ENCODE data around the gene OLR1. TPM values are rescaled to one million over a fixed set of nuclear protein-coding genes. Genes with fewer than 3 reads are reported as not detected.

The OLR1 gene
- total and polyA plus RNA-seq, 2 of the 4 experiments (the other 2 are of a cell fraction), result 3.2 to 4.1 TPM

GRCh38 chr12:10131111-10131690 is 40.7 kb downstream of the OLR1 start:
- no peaks in the 10 kb centered on the region for H3K9me3 ChIP-seq (ENCODE audit: control insufficient read depth, insufficient read depth, low read length)
- in situ Hi-C loops (cut with MboI; ENCODE audit: low sequenced_read_pairs), result no loop called here

More at GRCh38 chr12:10131111-10131690, 40.7 kb downstream of the OLR1 start:
- dilution Hi-C loops (cut with HindIII; ENCODE audit: low sequenced_read_pairs, unreplicated experiment) (no loop called here), intact Hi-C loops (cut with micrococcal nuclease) (loop anchor here (2.0 kb wide), 1 partner anchor 18 kb away; no protein-coding TSS in a partner anchor)
- no peak overlapping the region for H4K91ac ChIP-seq (ENCODE audit: insufficient read depth, low read depth, low read length)
- H3K4me2 ChIP-seq (ENCODE audit: low read depth, low read length), result no peak overlapping the region
- TF ChIP-seq NFE2L2 (IDR thresholded peaks at IDR 0.05; ENCODE audit: low read depth, low read length), result no peak
- TF ChIP-seq CHD1 (IDR thresholded peaks at IDR 0.05; ENCODE audit: low read depth, low read length), result no peak
- no peak for TF ChIP-seq SMC3 (IDR thresholded peaks at IDR 0.05; ENCODE audit: low read depth, low read length)
- TF ChIP-seq CEBPB (IDR thresholded peaks at IDR 0.05; ENCODE audit: low read depth, low read length), result no peak
- no peak for TF ChIP-seq MXI1 (IDR thresholded peaks at IDR 0.05; ENCODE audit: borderline replicate concordance, low read depth, low read length)
- no peak for TF ChIP-seq RCOR1 (IDR thresholded peaks at IDR 0.05; ENCODE audit: insufficient replicate concordance, low read length)
- TF ChIP-seq RAD21 (IDR thresholded peaks at IDR 0.05; ENCODE audit: low read length), result no peak
- no peak for TF ChIP-seq RFX5 (IDR thresholded peaks at IDR 0.05; ENCODE audit: low read depth, low read length)
- no peak for TF ChIP-seq BHLHE40 (IDR thresholded peaks at IDR 0.05; ENCODE audit: low read depth, low read length)
- TF ChIP-seq POLR2A (IDR thresholded peaks at IDR 0.05; ENCODE audit: low read depth, low read length), result no peak
- TF ChIP-seq MAZ (IDR thresholded peaks at IDR 0.05; ENCODE audit: borderline replicate concordance, low read depth, low read length), result no peak
- TF ChIP-seq, protein P1, sequence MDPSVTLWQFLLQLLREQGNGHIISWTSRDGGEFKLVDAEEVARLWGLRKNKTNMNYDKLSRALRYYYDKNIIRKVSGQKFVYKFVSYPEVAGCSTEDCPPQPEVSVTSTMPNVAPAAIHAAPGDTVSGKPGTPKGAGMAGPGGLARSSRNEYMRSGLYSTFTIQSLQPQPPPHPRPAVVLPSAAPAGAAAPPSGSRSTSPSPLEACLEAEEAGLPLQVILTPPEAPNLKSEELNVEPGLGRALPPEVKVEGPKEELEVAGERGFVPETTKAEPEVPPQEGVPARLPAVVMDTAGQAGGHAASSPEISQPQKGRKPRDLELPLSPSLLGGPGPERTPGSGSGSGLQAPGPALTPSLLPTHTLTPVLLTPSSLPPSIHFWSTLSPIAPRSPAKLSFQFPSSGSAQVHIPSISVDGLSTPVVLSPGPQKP (IDR thresholded peaks at IDR 0.05; ENCODE audit: borderline replicate concordance, low read depth, low read length), result no peak
- TF ChIP-seq MAFK (IDR thresholded peaks at IDR 0.05; ENCODE audit: low read depth, low read length), result no peak
- TF ChIP-seq FOS (IDR thresholded peaks at IDR 0.05; ENCODE audit: low read depth, low read length), result no peak
- TF ChIP-seq, protein P2, sequence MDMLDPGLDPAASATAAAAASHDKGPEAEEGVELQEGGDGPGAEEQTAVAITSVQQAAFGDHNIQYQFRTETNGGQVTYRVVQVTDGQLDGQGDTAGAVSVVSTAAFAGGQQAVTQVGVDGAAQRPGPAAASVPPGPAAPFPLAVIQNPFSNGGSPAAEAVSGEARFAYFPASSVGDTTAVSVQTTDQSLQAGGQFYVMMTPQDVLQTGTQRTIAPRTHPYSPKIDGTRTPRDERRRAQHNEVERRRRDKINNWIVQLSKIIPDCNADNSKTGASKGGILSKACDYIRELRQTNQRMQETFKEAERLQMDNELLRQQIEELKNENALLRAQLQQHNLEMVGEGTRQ (IDR thresholded peaks at IDR 0.05; ENCODE audit: low read depth, low read length), result no peak
- no peak overlapping the region for H2BK5ac ChIP-seq (ENCODE audit: low read depth, low read length, poor library complexity, severe bottlenecking)
- H3K14ac ChIP-seq (replicated peaks; ENCODE audit: low read depth, low read length), result no peak overlapping the region
- ATAC-seq (ENCODE audit: low read depth), result no peak
- H3K36me3 ChIP-seq (ENCODE audit: control insufficient read depth, insufficient read depth, low read length), result no peaks in the 10 kb centered on the region
- H3K9me1 ChIP-seq (ENCODE audit: insufficient read depth, low read length), result no peaks in the 10 kb centered on the region
- H4K5ac ChIP-seq (ENCODE audit: low read depth, low read length), result no peak overlapping the region
- H4K8ac ChIP-seq (ENCODE audit: low read depth in 2 of 2, low read length in 2 of 2), result no peak overlapping the region
- CTCF ChIA-PET, result interaction anchor here (0.8 kb wide), 1 partner anchor 93 kb away, joined by 8 read pairs; no protein-coding TSS in a partner anchor
- no TSS peak for BruUV-seq (replicated peaks)
- no peak overlapping the region for H3K18ac ChIP-seq (ENCODE audit: low read depth, low read length)
- no peak overlapping the region for H3K27ac ChIP-seq (ENCODE audit: insufficient read depth, low read length)
- H3K79me1 ChIP-seq (ENCODE audit: low read depth in 1 of 2, low read length in 2 of 2), result no peaks in the 10 kb centered on the region
- no peaks in the 10 kb centered on the region for H3K4me1 ChIP-seq (ENCODE audit: control insufficient read depth, insufficient read depth, low read length)
- H3K23ac ChIP-seq (ENCODE audit: low read depth, low read length), result no peak overlapping the region
- H2BK15ac ChIP-seq (ENCODE audit: low read depth, low read length), result no peak overlapping the region
- no peak overlapping the region for H2AK9ac ChIP-seq (replicated peaks; ENCODE audit: low read depth, low read length, poor library complexity)
- peaks cover 5% of the 10 kb centered on the region; the same call in 1 of the 2 replicates for H3K27me3 ChIP-seq (ENCODE audit: control insufficient read depth, insufficient read depth, low read length)
- H3K4me3 ChIP-seq (ENCODE audit: insufficient read depth, low read depth, low read length), result no peak overlapping the region
- no peak for DNase-seq
- POLR2A ChIA-PET (ENCODE audit: unreplicated experiment), result interaction anchor here (0.6 kb wide), 2 partner anchors 17 to 21 kb away, joined by 4 to 5 read pairs; no protein-coding TSS in a partner anchor
- H2AFZ ChIP-seq (replicated peaks; ENCODE audit: low read length, poor library complexity), result no peak overlapping the region
- H2BK120ac ChIP-seq (ENCODE audit: low read depth, low read length), result no peak overlapping the region
- H3K56ac ChIP-seq (ENCODE audit: extremely low read depth, insufficient read depth, low read length), result 0 out of 2 replicates have a peak overlapping the region, but pooled peaks have one; percentile 17
- no CpG with 5 or more reads among the region's 2 CpGs for WGBS, 2 experiments (ENCODE audit: extremely low coverage in 2 of 2, insufficient read length in 1 of 2)
- H2BK20ac ChIP-seq (ENCODE audit: low read depth, low read length), result 0 out of 2 replicates have a peak overlapping the region, but pooled peaks have one; percentile 53
- H3K9ac ChIP-seq (ENCODE audit: low read depth, low read length), result no peak overlapping the region
- no peak overlapping the region for H2AK5ac ChIP-seq (ENCODE audit: low read depth, low read length)
- no peak overlapping the region for H3K4ac ChIP-seq (ENCODE audit: low read depth, low read length)
- H4K20me1 ChIP-seq (ENCODE audit: insufficient read depth, low read length), result no peaks in the 10 kb centered on the region

All from IMR-90 (cell line).